ENCODE data around the gene GID8.

- TF ChIP-seq, protein P1, sequence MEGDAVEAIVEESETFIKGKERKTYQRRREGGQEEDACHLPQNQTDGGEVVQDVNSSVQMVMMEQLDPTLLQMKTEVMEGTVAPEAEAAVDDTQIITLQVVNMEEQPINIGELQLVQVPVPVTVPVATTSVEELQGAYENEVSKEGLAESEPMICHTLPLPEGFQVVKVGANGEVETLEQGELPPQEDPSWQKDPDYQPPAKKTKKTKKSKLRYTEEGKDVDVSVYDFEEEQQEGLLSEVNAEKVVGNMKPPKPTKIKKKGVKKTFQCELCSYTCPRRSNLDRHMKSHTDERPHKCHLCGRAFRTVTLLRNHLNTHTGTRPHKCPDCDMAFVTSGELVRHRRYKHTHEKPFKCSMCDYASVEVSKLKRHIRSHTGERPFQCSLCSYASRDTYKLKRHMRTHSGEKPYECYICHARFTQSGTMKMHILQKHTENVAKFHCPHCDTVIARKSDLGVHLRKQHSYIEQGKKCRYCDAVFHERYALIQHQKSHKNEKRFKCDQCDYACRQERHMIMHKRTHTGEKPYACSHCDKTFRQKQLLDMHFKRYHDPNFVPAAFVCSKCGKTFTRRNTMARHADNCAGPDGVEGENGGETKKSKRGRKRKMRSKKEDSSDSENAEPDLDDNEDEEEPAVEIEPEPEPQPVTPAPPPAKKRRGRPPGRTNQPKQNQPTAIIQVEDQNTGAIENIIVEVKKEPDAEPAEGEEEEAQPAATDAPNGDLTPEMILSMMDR (IDR thresholded peaks at IDR 0.05) = no peak
- no peak for TF ChIP-seq POLR2A (IDR thresholded peaks at IDR 0.05)
- no peak for TF ChIP-seq EP300 (IDR thresholded peaks at IDR 0.05)
Measured at GRCh38 chr20:62991196-62991807, 53.4 kb downstream of the GID8 start.
